HG03095 (cell line): Measurements from ENCODE around the gene PRIMPOL.

Experiments used
- ATAC-seq: cut with Tn5 transposase; IDR thresholded peaks from one replicate; pipeline ENCODE4 v1.9.1; 2021; ENCODE audit warnings: moderate library complexity; ENCODE audit not compliant: unreplicated experiment

Gene PRIMPOL

DNA sequence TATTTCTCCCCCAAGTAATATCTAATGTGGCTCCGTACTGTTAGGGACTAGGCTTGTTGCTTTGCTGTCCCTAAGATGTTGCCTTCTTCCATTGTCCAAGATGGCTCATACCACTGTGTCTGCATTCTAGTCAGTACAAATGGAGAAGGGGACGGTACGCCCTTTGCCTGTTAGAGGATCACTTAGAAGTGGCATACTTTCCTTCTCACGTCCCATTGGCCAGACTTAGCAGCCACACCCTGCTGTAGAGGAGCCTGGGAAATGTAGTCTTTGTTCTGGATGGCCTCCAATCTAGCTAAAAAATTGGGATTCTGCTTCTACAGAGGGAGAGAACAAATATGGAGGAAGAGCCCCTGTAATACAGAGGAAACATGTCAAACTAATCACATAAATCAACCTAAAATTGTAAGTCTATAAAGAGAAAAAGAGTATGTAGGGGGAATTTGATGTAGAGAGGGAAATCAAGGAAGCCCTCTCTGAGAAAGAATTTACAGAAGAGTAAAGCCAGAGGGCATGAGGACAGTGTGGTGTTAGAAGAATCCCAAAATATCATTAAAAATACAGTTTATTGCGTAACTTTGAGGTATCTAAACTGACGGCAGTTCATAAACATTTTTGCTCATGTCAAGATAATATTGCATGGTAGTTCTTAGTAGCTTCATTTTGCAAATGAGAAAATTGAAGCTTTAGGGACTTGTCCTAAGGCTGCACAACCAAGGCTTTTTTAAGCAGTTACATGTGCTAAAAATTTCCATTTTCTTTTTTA lies 15.1 kb downstream of the PRIMPOL start:
- no peak for ATAC-seq

DNA sequence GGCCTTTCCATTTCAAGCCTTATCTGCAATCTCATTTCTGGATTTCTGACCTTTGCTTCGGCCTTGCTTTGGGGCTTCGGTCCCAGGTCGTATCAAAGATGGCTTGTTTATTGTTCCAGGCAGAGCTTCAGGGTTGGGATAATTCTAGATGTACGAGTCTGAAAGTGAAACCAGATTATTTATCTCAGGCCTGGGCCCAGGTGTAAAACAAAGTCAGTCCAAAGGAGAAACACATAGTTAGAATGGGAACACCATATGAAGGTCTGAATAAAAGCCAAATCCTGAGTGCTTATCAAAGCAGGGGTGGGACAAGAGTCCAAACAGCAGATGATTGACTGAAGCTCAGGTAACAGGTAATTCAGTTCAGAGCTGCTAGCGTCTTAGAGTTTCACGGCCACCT lies 17.1 kb downstream of the PRIMPOL start:
- ATAC-seq, result no peak

DNA sequence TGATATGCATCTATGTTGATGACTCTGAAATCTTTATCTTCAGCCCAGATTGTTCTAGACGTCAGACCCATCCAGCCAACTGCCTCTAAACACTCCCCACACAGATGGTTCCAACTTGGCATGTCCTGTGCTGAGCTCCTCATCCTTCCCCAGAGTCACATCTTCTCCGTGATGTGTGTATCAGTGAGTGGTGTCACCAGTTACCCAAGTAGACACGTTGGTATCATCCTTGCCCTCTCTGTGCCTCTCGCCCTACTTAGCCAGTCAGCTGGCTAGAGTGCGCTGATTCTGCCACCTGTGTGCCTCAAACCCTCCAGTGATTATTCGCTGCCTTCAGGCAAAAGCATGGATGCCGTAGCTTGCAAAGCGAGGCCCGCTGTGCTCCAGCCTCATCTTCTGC lies 18.6 kb downstream of the PRIMPOL start:
- no peak for ATAC-seq

DNA sequence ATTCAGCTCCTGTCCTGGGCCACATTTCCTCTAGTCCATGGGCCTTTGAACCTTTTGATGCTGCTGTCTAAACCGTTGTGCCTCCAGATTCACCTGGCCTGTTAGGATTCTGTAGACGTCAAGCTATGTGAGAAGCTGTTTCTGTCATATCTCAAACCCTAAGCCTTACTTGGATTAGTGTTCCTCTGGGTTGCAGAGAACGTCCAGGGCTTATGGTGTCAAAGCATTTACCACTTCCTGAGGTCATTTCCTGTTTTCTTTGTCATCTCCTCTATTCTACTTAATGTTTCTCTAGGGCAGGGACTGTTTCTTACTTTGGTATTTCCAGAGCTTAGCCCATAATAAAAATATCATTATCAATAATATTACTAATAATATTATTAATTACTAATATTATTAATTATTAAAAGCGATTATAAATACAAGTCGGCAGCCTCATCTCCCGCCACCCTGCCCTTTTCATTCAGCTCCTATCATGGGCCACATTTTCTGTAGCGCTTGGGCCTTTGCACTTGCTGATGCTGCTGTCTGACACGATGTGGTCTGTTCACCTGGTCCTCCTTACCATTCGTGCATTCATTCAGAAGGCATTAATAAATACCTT lies 19.1 kb downstream of the PRIMPOL start:
- ATAC-seq, result no peak

DNA sequence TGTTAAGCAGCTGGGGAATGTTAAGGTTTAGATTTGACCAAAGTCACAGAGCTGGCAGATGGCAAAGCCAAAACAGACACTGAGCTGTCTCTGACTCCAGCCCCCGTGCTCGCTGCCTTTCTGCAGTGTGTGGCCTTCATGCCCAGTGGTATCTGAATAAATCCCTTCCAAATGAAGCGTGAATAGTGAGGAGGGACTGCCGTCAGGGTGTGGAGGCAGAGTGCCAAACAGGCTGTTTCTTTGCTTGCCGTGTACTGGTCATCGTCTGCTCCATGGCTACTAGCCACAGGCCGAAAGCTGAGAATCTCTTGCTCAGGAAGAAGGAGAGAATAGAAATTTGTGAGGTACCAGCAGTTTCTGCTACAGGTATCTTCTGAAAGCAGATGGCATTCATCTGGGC lies 19.7 kb downstream of the PRIMPOL start:
- no peak for ATAC-seq

DNA sequence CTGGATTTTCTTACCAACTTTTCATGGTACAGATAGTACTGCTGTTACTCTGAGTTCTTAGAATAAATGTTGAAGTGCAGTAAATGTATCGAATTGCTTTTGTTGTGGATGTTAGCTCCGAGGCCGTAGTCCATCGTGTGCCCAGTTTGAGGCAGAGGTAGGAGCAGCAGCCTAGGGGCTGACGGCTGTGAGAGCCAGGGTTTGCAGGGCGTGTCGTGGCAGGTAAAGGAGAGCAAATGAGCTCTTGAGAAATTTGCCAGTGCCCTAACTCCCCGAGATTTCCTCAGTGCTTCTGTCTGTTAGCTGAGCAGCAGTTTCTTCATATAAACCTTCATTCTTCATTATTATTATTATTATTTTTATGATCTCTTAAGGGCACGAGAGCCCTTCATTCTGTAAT lies 21.6 kb downstream of the PRIMPOL start:
- no peak for ATAC-seq

DNA sequence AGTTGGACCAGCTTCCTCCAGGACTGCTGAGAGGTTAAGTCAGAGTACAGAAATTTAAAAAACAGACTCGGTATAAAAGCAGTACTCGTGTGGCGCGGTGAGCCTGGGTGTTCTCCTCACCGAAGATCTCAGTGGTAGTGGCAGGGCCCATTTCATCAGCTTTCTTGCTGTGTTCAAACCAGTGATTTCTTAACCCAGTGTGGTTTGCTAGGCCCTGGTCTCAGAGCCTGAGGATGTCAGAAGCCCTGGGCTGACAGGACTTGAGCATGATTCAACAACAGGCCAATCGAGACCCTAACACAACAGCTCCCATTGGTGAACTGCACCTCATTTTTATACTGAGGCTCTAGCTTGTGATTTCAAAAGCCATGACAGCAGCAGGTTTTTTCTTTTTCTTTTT lies 23.2 kb downstream of the PRIMPOL start:
- ATAC-seq, result no peak

DNA sequence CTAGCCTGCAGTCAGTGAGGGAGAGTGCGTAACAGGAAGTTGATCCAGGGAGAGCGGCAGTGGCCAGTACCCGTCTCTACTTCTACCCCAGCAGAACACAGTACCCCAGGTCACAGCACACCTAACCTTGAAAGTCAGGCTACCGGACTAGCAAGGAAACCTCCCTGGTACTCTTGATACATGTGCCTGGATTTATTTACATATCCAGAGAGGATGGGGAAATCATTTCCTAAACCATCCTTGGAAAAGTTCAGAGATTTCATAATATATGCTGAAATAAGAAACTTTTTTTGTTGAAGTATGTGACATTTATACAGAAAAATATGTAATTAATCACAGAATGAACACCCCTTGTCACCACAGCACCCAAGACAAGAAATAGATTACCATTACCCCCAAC lies 24.5 kb downstream of the PRIMPOL start:
- ATAC-seq, result no peak

DNA sequence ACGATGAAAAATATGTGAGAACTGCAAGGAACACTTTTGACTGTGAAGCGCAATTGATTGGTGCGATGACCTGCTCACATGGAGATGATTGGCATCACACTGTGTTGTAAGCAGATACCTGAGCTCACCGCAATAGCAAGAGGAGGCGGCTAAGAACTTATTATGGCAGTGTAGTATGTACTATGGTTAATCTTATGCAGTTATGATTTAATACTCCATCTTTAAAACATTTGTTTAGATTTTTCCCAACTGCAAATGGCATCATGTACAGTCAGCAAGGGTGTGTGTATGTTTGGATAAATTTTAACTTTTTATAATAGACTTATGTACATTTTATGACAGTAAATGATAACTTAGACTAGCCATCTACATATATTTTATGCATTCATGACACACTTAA lies 25.5 kb downstream of the PRIMPOL start:
- no peak for ATAC-seq

DNA sequence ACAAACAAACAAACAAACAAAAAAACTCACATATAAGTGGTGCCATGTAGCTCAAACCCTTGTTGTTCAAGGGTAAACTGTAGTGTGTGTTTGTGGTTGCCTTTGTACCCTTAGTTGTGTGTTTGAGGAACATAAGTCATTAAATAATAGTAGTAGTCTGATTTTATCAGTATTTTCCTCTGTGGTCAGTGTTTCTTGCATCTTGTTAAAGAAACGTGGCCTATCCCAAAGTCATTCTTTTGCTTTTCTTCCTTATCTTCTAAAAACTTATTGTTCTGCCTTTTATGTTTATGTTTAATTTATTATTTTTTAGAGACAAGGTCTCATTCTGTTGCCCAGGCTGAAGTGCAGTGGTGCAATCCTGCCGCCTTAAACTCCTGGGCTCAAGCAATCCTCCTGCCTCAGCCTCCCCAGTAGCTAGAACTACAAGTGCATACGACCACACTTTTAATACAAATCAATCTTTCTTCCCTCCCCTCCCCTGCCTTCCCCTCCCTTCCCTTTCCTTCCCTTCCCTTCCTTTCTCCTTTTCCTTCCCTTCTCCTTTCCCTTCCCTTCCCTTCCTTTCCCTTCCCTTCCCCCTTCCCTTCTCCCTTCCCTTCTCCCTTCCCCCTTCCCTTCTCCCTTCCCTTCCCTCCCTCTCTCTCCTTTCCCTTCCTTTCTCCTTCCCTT lies 26.4 kb downstream of the PRIMPOL start:
- ATAC-seq, result no peak

DNA sequence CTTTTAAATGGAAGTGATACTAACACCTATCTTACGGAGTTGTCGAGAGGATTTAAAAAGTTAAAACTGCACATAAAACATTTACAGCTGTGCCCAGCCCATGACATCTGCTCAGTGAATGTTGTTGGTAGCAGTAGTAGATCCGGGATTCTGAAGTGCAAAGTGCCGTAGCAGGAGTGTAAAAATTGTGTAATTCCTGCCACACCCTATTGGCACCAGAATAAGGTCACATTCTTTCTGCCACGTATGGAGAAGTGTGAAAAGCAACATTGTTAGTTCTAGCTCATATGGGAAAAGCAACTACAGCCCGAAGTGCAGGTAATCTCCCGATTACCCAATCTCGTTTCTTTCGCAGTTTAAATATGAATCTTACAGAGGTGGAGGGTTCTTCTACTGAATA lies 31.2 kb downstream of the PRIMPOL start:
- ATAC-seq, result no peak

DNA sequence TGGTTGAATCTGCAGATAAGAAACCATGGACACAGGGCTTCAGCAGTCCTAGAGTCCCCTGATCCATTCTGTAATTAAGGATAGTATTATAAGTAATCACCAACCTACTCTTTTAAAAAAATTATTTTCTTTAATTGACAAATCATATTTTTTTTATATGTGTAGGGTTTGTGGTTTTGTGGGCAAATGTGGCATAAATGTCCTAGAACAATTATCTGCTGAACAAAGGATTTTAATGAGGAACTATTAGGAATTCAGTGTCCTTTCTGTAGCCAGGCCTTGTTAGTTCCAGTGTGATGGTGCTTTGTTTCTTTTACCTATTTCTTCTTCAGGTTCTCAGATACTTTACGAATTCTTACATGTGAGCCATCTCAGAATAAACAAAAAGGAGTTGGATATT lies 32.4 kb downstream of the PRIMPOL start:
- no peak for ATAC-seq

DNA sequence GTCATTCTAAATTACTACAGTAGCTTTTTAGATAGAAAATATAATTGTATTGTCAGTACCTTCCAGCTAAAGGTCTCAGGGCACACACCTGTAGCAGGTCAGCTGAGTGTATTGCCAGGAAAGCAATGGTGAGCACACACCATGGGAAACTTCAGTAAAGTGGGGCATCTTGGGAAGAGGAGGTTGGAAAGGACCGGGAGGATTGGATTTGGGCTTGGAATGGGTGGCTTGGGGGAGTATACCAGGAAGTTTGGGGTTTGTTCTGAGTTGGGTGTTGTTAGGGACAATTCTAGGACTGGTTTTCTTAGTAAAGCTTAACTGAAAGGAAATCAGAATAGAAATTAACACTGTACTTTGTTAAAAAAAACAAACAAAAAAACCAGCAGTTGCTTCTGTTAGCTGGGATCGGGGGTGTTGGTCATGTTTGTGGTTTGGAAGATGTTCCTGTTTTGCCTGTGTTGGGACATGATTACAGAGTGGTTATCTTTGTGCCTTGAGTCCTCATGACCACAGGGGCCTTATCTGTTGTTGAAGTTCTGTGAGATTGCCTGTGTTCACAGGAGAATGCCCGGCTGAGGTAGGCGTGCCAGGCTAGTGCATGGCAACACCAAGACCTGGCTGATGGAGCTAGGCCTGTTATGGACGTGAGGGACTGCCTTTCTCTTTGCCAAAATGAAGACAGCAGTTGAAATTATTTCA lies 35.1 kb downstream of the PRIMPOL start:
- no peak for ATAC-seq

DNA sequence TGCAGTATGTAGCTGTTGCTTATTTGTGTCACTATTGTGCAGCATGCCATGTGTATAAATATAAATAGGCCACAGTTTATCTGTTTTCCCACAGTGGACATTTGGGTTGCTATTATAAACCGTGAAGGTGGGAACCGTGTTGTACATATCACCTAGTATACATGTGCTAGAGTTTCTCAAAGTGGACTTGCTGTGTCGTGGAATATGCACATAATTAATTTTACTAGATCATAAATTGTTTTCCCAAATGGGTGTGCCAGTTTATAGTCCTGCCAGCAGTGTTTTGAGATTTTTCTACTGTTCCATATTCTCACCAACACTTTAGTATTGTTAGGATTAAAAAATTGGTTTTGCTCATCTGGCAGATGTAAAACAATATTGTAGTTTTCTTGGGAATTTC lies 38.5 kb downstream of the PRIMPOL start:
- no peak for ATAC-seq

DNA sequence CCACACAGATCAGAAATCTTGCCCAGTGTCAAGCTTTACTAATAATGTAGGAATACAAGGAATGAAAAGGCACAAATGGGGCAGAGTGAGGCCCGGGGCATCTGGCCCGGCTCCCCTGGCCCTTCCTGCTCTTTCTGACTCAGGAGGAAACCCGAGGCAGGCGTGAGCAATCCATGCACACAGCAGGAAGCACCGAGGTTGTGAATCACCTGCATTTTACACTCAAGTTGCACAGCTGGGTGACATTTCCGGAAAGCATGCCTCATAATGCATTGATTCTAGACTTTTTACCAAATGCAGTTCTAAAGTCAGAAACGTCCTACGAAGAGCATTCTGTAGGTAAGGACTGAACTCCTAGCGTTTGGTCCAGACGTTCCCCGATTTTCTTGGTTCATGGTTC lies 38.9 kb downstream of the PRIMPOL start:
- ATAC-seq, result no peak

DNA sequence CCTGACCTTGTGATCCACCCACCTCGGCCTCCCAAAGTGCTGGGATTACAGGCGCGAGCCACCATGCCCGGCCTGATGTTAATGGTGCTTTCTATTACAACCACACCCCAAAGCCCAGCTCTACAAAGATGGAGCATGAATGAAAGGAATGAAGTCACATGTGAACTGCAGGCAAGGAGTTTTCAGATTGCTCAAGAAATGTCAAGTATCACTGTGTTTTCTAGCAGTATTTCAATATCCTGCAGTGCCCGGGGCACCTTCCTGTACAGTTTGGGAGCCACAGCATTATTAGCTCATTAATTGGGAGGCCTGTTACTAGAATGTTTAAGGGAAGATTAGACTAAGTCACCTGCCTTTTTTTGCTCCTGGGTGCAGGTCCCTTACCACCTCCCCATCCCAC lies 40.1 kb downstream of the PRIMPOL start:
- ATAC-seq, result no peak

DNA sequence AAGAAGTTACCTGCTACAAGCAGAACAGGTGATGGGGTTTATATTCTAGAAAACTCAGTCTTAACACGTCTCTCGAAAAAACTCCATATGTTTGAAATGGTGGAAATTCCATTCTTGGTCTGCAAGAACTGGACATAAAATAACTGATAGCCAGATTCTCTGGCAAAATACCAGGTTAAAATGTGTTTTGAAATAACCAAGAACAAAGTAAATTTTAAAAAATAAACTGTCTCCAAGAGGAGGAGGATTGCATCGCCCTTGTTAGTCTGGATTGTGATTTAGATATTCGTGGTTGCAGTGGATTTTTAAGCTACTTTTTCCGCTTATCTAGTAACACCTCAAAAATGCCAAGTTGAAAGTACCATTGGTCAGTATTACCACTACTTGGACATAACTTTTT lies 43.5 kb downstream of the PRIMPOL start:
- ATAC-seq, result no peak

DNA sequence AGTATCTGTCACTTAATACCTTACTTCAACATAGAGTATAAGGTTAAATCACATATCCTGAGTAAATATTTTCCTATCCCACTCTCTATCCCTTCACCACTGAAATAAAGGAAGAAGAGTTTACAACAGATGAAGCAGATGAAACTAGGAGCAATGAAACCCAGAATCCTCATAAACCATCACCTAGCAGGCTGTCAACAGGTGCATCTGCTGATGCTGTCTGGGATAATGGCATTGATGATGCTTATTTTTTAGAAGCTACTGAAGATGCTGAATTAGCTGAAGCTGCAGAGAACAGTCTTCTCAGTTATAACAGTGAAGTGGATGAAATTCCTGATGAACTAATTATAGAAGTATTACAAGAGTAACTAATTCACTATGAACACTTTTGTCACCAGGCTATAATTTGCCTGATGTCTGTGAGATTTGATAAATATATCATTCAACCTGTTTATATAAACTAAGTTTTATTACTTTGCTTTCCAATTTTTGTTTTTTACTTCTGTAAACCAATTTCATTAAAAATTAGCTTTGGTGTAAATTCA lies 44.9 kb downstream of the PRIMPOL start:
- ATAC-seq, result no peak

DNA sequence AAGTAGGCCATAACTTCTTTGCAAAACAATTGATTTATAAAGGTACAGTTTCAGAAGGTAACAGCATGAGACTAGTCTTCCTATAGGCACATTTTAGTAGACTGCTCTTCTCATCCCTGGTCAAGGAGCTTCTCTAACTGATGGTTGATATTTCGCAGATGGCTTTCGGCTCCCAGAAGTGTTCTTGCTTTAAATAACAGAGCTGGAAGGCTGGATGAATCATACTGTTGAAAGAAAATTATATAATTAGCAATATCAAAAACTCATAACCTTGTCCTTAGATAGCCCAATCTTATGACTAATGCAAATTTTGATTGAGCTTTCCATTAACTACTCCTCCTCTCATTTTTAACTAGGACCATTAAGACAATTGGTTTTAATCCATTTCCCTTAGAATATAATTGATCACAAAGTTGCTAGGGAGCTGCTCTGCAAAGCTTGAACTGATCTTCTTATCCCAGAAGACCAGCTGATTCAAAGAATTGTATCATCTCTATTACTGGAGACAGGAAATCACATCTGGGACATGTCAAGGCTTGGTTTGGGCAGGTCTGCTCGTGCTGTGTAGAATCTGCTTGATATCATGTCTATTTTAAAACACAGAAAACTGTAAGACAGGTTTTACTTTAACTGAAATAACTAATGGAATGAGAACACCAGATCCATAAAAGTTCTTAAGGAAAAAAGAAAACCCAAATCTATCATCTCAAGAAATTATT lies 45.8 kb downstream of the PRIMPOL start:
- no peak for ATAC-seq

DNA sequence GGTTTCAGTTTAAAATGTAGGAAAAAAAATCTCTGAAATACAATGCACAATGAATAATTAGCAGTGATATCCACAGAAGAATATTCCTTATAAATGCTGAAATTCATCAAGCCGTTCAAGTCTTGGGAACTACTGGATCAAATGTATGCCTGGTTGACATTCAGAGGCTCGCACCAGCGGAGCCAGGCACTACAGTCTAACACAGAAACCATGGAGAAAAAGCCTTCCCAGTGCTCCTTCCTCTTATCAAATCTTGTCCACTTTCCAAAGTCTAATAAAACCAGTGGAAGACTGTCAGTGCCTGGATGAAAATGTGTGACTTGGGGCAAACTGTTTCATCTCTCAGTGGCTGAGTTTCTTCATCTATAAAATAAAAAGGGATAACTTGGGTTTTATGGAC lies 48.4 kb downstream of the PRIMPOL start:
- no peak for ATAC-seq

DNA sequence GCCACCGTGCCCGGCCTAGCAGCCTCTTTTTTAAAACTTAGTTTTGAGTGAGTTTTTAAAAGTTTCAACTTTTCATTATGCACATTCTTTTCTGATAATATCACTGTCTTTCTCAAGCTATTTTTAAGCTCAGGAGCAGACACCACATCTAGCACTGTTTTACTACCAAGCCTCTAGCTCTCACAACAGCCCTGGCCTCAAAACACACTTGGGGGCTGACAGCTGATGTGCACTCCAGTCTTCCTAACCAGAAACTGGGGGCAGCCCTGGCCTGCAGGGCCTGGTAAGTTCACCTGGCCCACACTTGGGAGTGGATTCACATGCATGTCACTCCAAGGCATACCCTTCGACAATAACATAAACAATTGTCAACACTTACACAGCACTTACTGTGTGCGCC lies 50.4 kb downstream of the PRIMPOL start:
- ATAC-seq, result no peak
